ENCODE results near the gene ENPEP. TPM values are rescaled to one million over a fixed set of nuclear protein-coding genes. Genes with fewer than 3 reads are reported as not detected.
"Not testable (repeated sequence)": the region's sequence is repeated elsewhere in the genome, so short reads cannot be mapped to it uniquely, and the experiment has no call there.

The ENPEP gene
- polyA plus RNA-seq, 3 donors, result 155 to 240 (median 194) TPM

- DNase-seq (ENCODE audit: extremely low read depth in 1 of 11, low read depth in 9 of 11, low spot score in 4 of 11), result no peak
Observed at GRCh38 chr4:110544594-110544993, 68.6 kb downstream of the ENPEP start.

DNA sequence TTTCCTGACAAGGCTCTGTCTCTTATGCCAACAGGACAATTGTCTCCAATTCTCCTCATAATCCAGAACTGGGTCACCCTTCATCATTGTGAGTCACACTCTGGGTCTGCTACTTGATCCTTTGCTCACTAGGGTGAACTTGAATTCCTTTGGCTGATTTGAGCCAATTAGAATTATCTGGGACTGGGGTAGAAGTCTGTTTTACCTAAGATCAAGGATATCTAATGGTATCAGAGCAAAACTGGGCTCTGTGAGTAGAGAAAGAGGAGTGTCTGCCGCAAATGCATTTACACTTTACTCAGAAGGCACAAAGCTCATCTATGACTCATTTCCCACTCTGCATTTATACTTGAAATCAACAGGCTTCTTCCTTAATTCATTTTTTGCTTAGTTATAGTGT lies 74.3 kb downstream of the ENPEP start:
- DNase-seq (ENCODE audit: extremely low read depth in 1 of 11, low read depth in 9 of 11, low spot score in 4 of 11), result no peak

GRCh38 chr4:110553197-110553596 lies 77.2 kb downstream of the ENPEP start:
- no peak for DNase-seq (ENCODE audit: extremely low read depth in 1 of 11, low read depth in 9 of 11, low spot score in 4 of 11)

DNA sequence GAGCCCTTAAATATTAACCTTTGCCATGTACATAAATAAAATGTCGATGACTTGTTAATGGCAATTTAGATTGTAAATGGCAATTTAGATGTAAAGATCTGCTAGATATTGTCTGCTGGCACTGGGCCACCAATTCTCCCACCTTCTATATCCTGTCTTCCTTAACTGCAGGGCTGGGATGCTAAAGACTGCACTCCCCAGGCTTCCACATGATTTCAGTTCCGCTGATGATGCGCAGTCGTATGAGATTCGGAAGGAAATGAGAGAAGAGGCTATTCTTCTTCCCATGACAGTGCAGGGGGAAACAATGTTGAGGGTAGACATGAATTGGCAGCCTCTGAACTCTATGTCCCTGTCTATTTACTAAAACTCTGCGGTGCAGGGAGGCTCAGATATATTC lies 91.3 kb downstream of the ENPEP start:
- no peak for DNase-seq (ENCODE audit: extremely low read depth in 1 of 11, low read depth in 9 of 11, low spot score in 4 of 11)

DNA sequence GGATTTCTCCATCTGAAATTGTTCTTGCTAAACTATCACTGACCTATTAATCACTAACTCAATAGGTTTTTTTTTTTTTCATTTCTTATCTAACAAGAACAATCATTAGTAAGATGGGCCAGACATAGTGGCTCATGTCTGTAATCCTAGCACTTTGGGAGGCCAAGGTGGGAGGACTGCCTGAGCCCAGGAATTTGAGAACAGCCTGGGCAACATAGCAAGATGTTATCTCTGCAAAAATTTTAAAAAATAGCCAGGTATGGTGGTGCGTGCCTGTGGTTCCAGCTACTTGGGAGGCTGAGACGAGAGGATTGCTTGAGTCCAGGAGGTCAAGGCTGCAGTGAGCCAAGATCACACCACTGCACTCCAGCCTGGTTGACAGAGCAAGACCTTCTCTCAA lies 100.7 kb downstream of the ENPEP start:
- DNase-seq (ENCODE audit: extremely low read depth in 1 of 11, low read depth in 9 of 11, low spot score in 4 of 11), result not testable (repeated sequence)

GRCh38 chr4:110586131-110586850 lies 110.3 kb downstream of the ENPEP start:
- DNase-seq (ENCODE audit: extremely low read depth in 1 of 11, low read depth in 9 of 11, low spot score in 4 of 11), result peak in 5 of 11 donors; percentile 7 to 36 (median 32)

GRCh38 chr4:110587666-110588285 lies 111.8 kb downstream of the ENPEP start:
- no peak for DNase-seq (ENCODE audit: extremely low read depth in 1 of 11, low read depth in 9 of 11, low spot score in 4 of 11)

- no peak for DNase-seq (ENCODE audit: extremely low read depth in 1 of 11, low read depth in 9 of 11, low spot score in 4 of 11)
Observed at GRCh38 chr4:110589297-110589696, 113.3 kb downstream of the ENPEP start.

DNA sequence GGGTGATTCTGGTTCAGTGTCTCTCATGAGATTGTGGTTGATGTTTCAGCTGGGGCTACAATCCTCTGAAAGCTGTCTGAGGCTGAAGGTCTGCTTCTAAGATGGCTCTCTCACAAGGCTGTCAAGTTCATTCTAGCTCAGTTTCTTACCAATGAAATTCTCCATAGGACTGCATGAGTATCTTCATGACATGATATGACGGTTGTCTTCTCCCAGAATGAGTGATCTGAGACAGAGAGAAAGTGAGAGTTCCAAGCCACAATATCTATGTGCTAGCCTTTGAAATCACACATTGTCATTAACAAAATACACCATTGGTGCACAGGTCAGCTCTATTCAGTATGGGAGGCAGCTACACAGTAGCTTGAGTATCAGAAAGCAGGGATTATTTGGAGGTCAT lies 119.6 kb downstream of the ENPEP start:
- DNase-seq (ENCODE audit: extremely low read depth in 1 of 11, low read depth in 9 of 11, low spot score in 4 of 11), result no peak

GRCh38 chr4:110596431-110596830 lies 120.5 kb downstream of the ENPEP start:
- no peak for DNase-seq (ENCODE audit: extremely low read depth in 1 of 11, low read depth in 9 of 11, low spot score in 4 of 11)

- DNase-seq (ENCODE audit: extremely low read depth in 1 of 11, low read depth in 9 of 11, low spot score in 4 of 11), result no peak
Observed at GRCh38 chr4:110597582-110597981, 121.6 kb downstream of the ENPEP start.

GRCh38 chr4:110602061-110602460 lies 126.1 kb downstream of the ENPEP start:
- DNase-seq (ENCODE audit: extremely low read depth in 1 of 11, low read depth in 9 of 11, low spot score in 4 of 11), result no peak

GRCh38 chr4:110605077-110605476 lies 129.1 kb downstream of the ENPEP start:
- DNase-seq (ENCODE audit: extremely low read depth in 1 of 11, low read depth in 9 of 11, low spot score in 4 of 11), result no peak

GRCh38 chr4:110609044-110609750 lies 133.2 kb downstream of the ENPEP start:
- DNase-seq (ENCODE audit: extremely low read depth in 1 of 11, low read depth in 9 of 11, low spot score in 4 of 11), result no peak

DNA sequence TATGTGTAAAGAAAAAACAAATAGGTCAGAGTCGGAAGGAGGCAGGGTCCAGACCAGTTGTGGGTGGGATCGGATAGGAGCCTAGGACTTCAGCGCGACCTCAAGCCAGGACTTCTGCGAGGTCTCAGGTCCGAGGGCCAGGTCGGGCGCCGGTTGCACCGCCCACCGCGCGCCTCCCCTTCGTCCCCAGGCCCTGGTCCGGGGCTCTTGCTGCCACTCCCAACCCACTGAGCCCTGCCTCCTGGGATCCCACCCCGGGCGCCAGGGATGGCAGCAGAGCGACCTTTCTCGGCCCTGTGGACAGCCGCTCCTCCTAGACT lies 134.6 kb downstream of the ENPEP start:
- no peak for DNase-seq (ENCODE audit: extremely low read depth in 1 of 11, low read depth in 9 of 11, low spot score in 4 of 11)

DNA sequence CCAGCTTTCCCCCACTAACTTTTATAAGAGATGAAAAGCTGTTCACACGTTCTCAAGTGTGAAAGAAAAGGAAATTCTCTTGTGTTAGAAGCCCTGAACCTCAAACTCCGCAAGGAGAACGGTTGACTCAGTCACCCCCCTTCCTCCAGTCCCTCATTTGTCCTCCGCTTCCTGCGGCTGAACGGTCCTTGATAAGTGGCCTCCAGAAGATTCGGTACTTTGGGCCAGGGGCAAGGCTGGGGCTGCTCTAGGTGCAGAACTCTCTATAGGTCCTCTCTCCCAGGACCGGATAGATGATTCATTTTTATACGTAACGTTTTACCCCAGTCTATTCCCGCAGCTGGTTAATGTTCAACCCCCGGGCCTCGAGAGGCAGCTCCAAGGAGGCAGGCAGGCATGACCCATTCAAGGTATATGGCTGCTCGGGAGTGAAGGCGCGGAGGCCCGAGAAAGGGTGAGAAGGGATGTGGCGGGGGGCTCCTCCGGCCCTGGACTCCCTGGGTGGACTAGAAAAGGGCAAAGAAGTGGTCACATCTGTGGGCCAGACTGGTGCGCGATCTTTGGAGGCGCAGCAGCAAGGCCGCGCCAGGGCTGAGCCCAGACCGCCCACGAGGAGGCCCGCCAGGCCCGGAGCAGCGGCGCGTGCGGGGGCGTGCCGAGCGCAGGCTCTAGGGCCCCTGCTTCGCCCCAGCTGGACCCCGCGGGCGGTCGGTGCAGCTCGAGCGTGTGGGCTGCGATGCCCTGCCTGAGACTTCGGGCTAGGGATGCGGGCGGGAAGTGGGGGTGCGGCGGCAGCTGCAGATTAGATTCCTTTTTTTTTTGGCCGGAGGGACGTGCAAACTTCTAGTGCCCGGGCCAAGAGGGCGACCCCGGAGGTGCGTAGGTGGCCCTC lies 135.2 kb downstream of the ENPEP start:
- peak in 2 of 11 donors; percentile 24 to 84 for DNase-seq (ENCODE audit: extremely low read depth in 1 of 11, low read depth in 9 of 11, low spot score in 4 of 11)

DNA sequence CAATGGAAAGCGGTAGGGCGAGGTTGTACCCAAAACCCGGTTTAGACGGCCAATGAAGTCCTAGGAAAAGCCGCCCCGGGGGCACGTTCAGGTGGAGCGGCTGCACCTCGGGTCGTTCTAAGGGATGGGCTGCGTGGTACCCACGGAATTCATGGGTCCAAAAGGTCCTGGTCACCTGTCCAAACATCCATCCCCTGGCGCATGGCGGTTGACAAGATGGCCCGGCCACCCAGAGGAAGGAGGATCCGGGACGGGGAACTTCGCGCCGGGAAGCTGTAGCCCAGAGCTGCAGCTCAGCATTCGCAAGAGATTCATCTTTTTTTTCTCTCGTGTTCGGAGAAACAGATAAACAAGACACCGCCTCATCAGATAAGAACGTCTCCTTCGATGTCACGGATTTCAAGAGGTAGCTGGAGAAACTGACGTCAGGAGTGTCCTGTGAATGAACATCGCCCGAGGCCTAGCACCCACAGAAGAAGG lies 136.1 kb downstream of the ENPEP start:
- no peak for DNase-seq (ENCODE audit: extremely low read depth in 1 of 11, low read depth in 9 of 11, low spot score in 4 of 11)

GRCh38 chr4:110612631-110613269 lies 136.8 kb downstream of the ENPEP start:
- no peak for DNase-seq (ENCODE audit: extremely low read depth in 1 of 11, low read depth in 9 of 11, low spot score in 4 of 11)

DNA sequence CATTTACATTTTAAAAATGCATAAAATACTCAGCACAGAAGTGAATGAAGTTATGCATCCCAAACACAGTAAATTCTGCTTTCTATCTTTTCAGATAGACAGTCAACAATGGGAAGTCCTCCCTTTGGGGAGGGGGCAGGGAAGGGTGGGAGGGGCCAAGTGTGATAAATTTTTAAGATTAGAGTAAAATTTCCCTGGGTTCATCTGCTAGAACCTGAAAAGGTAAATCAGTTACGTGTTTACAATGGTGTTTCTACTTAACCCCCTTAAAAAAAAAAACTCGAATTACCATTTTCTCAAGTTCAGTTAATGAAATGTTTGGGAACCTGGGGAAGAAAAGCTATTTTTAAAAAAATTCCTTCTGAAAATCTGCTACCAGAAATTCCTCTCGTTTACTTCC lies 137.8 kb downstream of the ENPEP start:
- peak in 1 of 11 donors; percentile 13 for DNase-seq (ENCODE audit: extremely low read depth in 1 of 11, low read depth in 9 of 11, low spot score in 4 of 11)

All from renal cortex interstitium (tissue), 11 donors.